ENCODE measurements around the gene PGLYRP2.
A peak's percentile ranks its signal among the peaks of the same experiment; 100 is the strongest.

PGLYRP2 gene

GRCh38 chr19:15438577-15438976, 40.7 kb downstream of the PGLYRP2 start:
- no peak for DNase-seq

- DNase-seq: no peak
These were observed 41.2 kb downstream of the PGLYRP2 start for GRCh38 chr19:15438124-15438496.

GRCh38 chr19:15437355-15438123, 41.8 kb downstream of the PGLYRP2 start:
- no peak for DNase-seq

- no peak for DNase-seq
These were observed 42.5 kb downstream of the PGLYRP2 start for GRCh38 chr19:15436826-15437110.

GRCh38 chr19:15436012-15436825, 43.1 kb downstream of the PGLYRP2 start:
- no peak for DNase-seq

GRCh38 chr19:15433519-15434069, 45.7 kb downstream of the PGLYRP2 start:
- DNase-seq: no peak

- peak; percentile 96 for DNase-seq
These were observed 46.4 kb downstream of the PGLYRP2 start for GRCh38 chr19:15432629-15433518.

GRCh38 chr19:15432018-15432494, 47.2 kb downstream of the PGLYRP2 start:
- DNase-seq: peak; percentile 56

- no peak for DNase-seq
These were observed 47.8 kb downstream of the PGLYRP2 start for GRCh38 chr19:15431396-15432017.

GRCh38 chr19:15430526-15431120, 48.7 kb downstream of the PGLYRP2 start:
- DNase-seq: no peak

- DNase-seq: no peak
These were observed 49.4 kb downstream of the PGLYRP2 start for GRCh38 chr19:15429825-15430467.

GRCh38 chr19:15428956-15429824, 50.1 kb downstream of the PGLYRP2 start:
- no peak for DNase-seq

- no peak for DNase-seq
These were observed 51.3 kb downstream of the PGLYRP2 start for GRCh38 chr19:15427991-15428471.

- no peak for DNase-seq
These were observed 52.0 kb downstream of the PGLYRP2 start for GRCh38 chr19:15427350-15427700.

GRCh38 chr19:15426485-15427349, 52.6 kb downstream of the PGLYRP2 start:
- peak; percentile 25 for DNase-seq

- no peak for DNase-seq
These were observed 53.9 kb downstream of the PGLYRP2 start for GRCh38 chr19:15425321-15425950.

- DNase-seq: no peak
These were observed 54.5 kb downstream of the PGLYRP2 start for GRCh38 chr19:15424692-15425272.

- no peak for DNase-seq
These were observed 55.2 kb downstream of the PGLYRP2 start for GRCh38 chr19:15424121-15424520.

Data from NCI-H82 (cell line).